Astrocyte of the spinal cord (primary cell): ENCODE data around the gene CACNA1I.

Experiments
- DNase-seq: peaks from one replicate; pipeline ENCODE4 v3.0.0; 2011; ENCODE audit warnings: low read depth, low spot score
- H3K4me3 ChIP-seq: 2 replicates; pipeline ENCODE4 v1.5.1; 2011; ENCODE audit warnings: low read depth, mild to moderate bottlenecking, low read length, moderate library complexity
- in situ Hi-C: cut with HindIII; loops from 2 replicates; pipeline ENCODE4 v1.10.0; 2017; ENCODE audit warnings: low sequenced_read_pairs
- TF ChIP-seq, protein P1 (sequence below): IDR thresholded peaks from 2 replicates; pipeline ENCODE4 v1.5.1; 2012; ENCODE audit warnings: low read depth, mild to moderate bottlenecking, low read length, inconsistent platforms

Gene CACNA1I

DNA sequence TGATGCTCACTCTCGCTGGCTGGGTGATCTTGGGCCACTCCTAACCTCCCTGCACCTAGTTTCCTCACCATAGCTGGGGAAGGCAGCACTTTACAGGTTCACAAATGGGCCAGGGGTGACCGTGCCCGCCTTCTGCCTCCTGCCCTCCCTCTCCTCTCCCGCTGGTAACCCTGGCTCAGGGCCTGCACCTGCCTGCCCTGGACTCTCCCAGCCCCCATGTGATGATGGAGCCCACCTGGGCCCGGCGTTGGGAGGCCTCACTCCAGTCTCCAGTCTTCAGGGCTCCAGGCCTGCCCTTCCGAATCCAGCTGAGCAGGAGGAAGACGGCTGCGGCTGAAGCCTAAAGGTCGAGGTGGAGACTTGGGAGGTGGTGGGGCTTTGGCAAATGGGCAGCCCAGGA lies 152.9 kb downstream of the CACNA1I start:
- no peak overlapping the region for H3K4me3 ChIP-seq
- no peak for DNase-seq
- TF ChIP-seq, protein P1, sequence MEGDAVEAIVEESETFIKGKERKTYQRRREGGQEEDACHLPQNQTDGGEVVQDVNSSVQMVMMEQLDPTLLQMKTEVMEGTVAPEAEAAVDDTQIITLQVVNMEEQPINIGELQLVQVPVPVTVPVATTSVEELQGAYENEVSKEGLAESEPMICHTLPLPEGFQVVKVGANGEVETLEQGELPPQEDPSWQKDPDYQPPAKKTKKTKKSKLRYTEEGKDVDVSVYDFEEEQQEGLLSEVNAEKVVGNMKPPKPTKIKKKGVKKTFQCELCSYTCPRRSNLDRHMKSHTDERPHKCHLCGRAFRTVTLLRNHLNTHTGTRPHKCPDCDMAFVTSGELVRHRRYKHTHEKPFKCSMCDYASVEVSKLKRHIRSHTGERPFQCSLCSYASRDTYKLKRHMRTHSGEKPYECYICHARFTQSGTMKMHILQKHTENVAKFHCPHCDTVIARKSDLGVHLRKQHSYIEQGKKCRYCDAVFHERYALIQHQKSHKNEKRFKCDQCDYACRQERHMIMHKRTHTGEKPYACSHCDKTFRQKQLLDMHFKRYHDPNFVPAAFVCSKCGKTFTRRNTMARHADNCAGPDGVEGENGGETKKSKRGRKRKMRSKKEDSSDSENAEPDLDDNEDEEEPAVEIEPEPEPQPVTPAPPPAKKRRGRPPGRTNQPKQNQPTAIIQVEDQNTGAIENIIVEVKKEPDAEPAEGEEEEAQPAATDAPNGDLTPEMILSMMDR, result no peak
- in situ Hi-C loops, result no loop called here

DNA sequence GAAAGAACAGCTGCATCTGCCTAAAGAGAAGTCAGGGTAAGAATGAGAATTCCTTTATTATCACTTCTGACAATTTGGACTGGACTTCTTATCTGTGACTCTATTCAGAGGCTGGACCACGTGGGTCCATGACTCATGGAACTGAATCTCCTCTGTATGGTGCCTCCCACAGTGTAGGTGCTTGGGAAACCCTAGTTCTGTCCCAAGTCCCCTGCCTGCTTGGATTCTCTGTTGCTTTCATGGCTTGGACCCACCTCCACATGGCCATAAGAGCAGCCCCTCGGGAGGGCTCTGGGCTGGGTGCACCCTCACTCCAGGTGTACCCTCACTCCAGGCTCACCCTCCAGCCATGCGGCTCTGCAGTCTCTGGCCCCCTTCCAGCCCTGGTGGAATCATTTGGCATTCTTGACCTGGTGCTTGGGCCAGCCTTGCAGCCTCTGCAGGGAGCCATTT lies 153.4 kb downstream of the CACNA1I start:
- in situ Hi-C loops, result no loop called here
- no peak overlapping the region for H3K4me3 ChIP-seq
- DNase-seq, result peak; percentile 5
- TF ChIP-seq, protein P1, result no peak

DNA sequence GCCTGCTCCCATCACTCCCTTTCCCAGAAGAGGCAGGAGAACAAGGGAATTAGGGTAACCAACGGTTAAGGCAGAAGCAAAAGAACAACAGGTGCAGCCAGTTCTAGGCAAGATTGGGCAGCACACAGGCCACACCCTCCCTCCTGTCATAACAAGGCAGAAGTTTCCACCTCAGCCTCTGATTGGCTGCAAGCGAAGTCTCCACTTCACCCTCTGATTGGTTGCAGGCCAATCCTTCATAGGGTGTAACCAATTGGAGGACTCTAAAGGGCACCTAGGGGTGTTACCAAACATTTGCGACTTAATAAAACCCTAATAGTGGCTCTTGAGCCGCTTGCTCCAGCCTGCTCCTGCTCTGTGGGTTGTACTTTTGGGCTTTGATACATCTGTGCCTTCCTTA lies 153.8 kb downstream of the CACNA1I start:
- no peak for DNase-seq
- in situ Hi-C loops, result no loop called here
- no peak overlapping the region for H3K4me3 ChIP-seq
- TF ChIP-seq, protein P1, result no peak

DNA sequence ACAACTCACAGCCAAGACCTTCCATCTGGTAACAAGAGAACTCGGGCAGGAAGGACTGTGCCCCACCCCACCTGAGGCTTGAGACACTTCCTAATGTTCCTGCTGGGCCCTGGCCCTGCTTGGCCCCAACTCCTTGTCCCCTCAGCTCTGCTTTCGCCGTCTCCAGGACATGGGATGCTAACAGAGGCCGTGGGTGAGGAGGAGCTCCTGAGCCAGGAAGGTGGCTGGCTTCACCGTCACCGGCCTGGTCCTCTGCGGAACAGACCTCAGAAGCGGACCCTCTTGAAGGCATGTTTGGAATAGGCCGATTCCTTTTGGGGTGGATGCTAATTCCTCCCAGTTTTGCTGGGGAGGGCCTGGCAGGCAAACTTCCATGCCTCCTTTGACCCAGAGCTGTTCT lies 154.3 kb downstream of the CACNA1I start:
- in situ Hi-C loops, result no loop called here
- H3K4me3 ChIP-seq, result no peak overlapping the region
- TF ChIP-seq, protein P1, result no peak
- DNase-seq, result no peak

DNA sequence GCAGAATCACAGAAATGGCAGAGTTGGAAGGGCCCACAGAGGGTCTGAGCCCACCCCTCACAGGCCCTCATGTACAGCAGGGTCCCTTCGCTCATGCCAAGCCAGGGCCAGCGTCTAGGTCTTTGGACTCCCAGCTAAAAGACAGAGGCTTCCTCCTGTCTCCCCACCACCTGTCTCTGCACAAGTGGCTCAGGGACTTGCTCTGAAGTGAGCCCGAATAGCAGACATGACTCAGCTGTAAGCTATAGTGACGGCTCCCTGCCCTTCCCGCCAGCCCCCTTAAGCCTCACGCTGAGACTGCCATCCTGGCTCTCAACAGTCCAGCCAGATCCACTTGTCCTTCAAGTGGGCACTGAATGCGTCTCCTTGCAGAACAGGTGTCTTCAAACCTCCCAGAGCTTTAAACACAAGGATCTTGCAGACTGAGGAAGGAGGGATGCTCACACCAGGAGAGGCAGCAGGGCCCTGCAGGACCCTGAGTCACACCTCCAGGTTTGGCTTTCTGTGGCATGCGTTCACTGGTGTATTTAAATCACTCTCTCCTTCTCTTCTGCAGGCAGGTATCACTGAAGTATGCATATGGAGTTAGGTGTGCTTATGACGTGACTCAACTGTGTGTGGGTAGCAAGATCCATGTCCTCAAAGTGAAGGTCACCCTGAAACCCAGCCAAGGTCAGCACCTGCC lies 154.9 kb downstream of the CACNA1I start:
- no peak for DNase-seq
- H3K4me3 ChIP-seq, result no peak overlapping the region
- in situ Hi-C loops, result no loop called here
- TF ChIP-seq, protein P1, result no peak

DNA sequence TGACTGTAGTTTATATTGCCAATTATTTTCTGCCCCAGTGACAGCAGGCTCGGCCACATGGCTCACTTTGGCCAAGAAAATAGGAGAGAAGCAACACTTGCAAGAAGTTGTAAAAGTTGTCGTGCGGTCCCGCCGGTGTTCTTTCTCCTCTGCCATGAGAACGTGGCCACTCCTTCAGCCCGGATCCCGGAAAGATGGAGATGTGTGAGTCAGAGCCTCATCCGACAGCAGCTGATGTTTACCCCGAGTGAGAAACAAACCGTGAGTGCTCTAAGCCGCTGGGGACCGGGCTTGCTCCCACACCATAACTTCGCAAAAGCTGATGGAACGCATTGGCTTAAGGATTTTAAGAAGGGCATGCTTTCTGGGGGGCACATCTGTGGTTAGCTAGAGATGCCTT lies 157.0 kb downstream of the CACNA1I start:
- TF ChIP-seq, protein P1, result no peak
- in situ Hi-C loops, result no loop called here
- DNase-seq, result no peak
- no peak overlapping the region for H3K4me3 ChIP-seq
